HG03039 (cell line): ENCODE results near the gene PPT1.

Experiments used
- ATAC-seq: cut with Tn5 transposase; IDR thresholded peaks from one replicate; pipeline ENCODE4 v1.9.1; 2021; ENCODE audit warnings: mild to moderate bottlenecking, moderate library complexity; ENCODE audit not compliant: unreplicated experiment

The PPT1 gene

GRCh38 chr1:40032240-40032891, 64.7 kb downstream of the PPT1 start:
- no peak for ATAC-seq

GRCh38 chr1:40030528-40031135, 66.4 kb downstream of the PPT1 start:
- ATAC-seq, result no peak

DNA sequence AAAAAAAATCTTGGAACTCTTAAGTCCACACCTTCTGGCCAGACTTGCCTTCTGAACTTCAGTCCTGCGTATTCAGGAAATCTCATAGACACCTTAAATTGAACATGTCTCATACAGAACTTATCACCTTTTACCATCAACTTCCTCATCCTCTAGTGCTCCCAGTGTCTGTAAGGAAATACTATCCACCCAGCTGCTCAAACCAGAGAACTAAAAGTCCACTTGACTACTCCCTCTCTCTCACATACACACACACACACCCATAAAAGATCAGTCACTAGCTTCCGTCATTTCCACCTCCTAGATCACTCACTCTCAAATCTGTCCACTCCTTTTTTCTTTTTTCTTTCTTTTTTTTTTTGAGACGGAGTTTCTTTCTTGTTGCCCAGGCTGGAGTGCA, 67.4 kb downstream of the PPT1 start:
- ATAC-seq, result no peak

- ATAC-seq, result no peak
Observed at GRCh38 chr1:40027647-40028046, 69.4 kb downstream of the PPT1 start.

- no peak for ATAC-seq
Observed at GRCh38 chr1:40024671-40025070, 72.4 kb downstream of the PPT1 start.

- ATAC-seq, result no peak
Observed at GRCh38 chr1:40023379-40023944, 73.6 kb downstream of the PPT1 start.
